Measurements from ENCODE around the gene SUFU. TPM values are rescaled to one million over a fixed set of nuclear protein-coding genes. Genes with fewer than 3 reads are reported as not detected.

SUFU gene
- total RNA-seq, 1 experiment from 2014 or later, result 13.1 TPM

DNA sequence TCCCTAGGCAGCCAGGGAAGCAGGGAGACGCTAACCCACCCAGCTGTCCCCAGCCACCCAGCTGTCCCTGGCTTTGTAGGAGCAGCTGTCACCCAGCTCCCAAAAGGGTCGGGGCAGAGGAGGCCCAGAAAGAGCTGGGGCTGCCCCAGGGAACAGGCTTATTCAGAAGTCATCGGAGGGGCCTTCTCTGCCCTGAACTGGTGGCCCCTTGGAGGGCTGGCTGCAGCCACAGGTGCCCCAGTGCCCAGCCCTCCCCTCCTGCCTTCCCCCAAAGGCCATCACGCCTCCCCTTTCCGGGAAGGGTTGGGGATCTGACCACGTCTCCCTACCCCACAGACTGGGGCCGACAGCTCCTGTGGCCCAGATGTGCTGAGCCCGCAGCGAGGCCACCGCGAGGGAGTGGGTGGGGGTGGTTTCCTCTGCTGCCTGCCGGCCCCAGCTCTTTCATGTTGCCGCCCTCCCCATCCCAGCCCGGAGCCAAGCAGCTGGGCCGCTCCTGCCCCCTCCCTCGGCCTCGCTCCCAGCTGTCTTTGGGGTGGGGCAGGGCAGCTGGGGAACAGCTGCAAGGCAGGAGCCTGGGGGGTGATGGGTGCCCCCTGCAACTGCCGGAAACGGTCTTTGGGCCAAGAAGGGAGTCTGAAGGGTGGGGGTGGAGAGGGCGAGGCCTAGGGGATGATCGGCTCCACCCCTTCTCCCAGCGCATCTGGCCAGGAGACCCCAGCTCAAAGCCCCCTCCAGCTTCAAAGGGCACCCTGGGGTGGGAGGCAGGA, 157.3 kb downstream of the SUFU start:
- no peaks in the 10 kb centered on the region; the same call in 1 of the 2 replicates for H3K27me3 Mint-ChIP-seq (ENCODE audit: low read depth)
- POLR2A ChIA-PET, result interaction anchor here (0.7 to 1.4 kb wide), 2 partner anchors 10 to 11 kb away, joined by 3 to 4 read pairs; no protein-coding TSS in a partner anchor
- H3K36me3 Mint-ChIP-seq, result peaks cover 14% of the 10 kb centered on the region
- CTCF ChIA-PET, result interaction anchor here (0.7 to 3.7 kb wide), 11 partner anchors 9 to 142 kb away, joined by 3 to 21 read pairs (median 6); partner anchors contain the start of gene TRIM8
- no peak overlapping the region for H3K4me3 Mint-ChIP-seq
- peaks cover 10% of the 10 kb centered on the region for H3K4me1 Mint-ChIP-seq
- H3K9me3 Mint-ChIP-seq, result no peaks in the 10 kb centered on the region
- DNase-seq (ENCODE audit: low spot score), result no peak
- no peak overlapping the region for H3K27ac Mint-ChIP-seq
- TF ChIP-seq KAT7 (CRISPR knock-in tag; IDR thresholded peaks at IDR 0.05; ENCODE audit: borderline replicate concordance) (no peak), FOXP1 (CRISPR knock-in tag; IDR thresholded peaks at IDR 0.05; ENCODE audit: borderline replicate concordance) (0 out of 2 replicates have a peak, but pooled peaks have one; percentile 13), MXD4 (CRISPR knock-in tag; IDR thresholded peaks at IDR 0.05; ENCODE audit: borderline replicate concordance) (no peak), ZNF423 (CRISPR knock-in tag; IDR thresholded peaks at IDR 0.05) (peak; percentile 63), JUN (CRISPR knock-in tag; IDR thresholded peaks at IDR 0.05) (no peak), NR3C1 (CRISPR knock-in tag; conservative IDR thresholded peaks at IDR 0.05; ENCODE audit: low read depth) (no peak)
- TF ChIP-seq, protein P1, sequence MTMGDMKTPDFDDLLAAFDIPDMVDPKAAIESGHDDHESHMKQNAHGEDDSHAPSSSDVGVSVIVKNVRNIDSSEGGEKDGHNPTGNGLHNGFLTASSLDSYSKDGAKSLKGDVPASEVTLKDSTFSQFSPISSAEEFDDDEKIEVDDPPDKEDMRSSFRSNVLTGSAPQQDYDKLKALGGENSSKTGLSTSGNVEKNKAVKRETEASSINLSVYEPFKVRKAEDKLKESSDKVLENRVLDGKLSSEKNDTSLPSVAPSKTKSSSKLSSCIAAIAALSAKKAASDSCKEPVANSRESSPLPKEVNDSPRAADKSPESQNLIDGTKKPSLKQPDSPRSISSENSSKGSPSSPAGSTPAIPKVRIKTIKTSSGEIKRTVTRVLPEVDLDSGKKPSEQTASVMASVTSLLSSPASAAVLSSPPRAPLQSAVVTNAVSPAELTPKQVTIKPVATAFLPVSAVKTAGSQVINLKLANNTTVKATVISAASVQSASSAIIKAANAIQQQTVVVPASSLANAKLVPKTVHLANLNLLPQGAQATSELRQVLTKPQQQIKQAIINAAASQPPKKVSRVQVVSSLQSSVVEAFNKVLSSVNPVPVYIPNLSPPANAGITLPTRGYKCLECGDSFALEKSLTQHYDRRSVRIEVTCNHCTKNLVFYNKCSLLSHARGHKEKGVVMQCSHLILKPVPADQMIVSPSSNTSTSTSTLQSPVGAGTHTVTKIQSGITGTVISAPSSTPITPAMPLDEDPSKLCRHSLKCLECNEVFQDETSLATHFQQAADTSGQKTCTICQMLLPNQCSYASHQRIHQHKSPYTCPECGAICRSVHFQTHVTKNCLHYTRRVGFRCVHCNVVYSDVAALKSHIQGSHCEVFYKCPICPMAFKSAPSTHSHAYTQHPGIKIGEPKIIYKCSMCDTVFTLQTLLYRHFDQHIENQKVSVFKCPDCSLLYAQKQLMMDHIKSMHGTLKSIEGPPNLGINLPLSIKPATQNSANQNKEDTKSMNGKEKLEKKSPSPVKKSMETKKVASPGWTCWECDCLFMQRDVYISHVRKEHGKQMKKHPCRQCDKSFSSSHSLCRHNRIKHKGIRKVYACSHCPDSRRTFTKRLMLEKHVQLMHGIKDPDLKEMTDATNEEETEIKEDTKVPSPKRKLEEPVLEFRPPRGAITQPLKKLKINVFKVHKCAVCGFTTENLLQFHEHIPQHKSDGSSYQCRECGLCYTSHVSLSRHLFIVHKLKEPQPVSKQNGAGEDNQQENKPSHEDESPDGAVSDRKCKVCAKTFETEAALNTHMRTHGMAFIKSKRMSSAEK (CRISPR knock-in tag; IDR thresholded peaks at IDR 0.05; ENCODE audit: borderline replicate concordance), result no peak
- peak; percentile 55 for ATAC-seq

DNA sequence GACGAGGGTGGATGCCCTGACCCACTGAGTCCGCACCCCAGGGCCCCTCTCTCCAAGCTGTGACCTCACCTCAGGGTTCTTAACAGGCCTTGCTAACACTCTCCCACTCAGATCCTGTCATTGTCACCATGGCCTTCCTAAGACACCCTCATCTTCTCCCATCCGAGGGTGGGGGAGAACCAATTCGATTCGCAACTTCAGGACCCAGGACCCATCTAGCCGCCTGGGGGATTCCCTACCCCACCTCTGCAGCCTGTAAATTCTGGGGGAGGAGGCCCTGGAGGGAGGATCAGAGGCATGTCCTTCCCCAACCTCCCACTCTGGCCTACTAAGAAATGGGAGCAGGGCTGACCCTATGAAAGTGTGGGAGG, 157.9 kb downstream of the SUFU start:
- DNase-seq (ENCODE audit: low spot score) (no peak), ATAC-seq (no peak)
- no peaks in the 10 kb centered on the region; the same call in 1 of the 2 replicates for H3K27me3 Mint-ChIP-seq (ENCODE audit: low read depth)
- no peaks in the 10 kb centered on the region for H3K9me3 Mint-ChIP-seq
- ChIA-PET POLR2A (interaction anchor here (1.4 kb wide), 1 partner anchor 11 kb away, joined by 4 read pairs; no protein-coding TSS in a partner anchor), CTCF (interaction anchor here (1.1 to 2.4 kb wide), 8 partner anchors 9 to 66 kb away, joined by 4 to 21 read pairs (median 6); no protein-coding TSS in a partner anchor)
- peaks cover 9% of the 10 kb centered on the region for H3K36me3 Mint-ChIP-seq
- H3K27ac Mint-ChIP-seq, result no peak overlapping the region
- H3K4me3 Mint-ChIP-seq, result no peak overlapping the region
- peaks cover 10% of the 10 kb centered on the region for H3K4me1 Mint-ChIP-seq
- TF ChIP-seq TEAD4 (CRISPR knock-in tag; IDR thresholded peaks at IDR 0.05) (no peak), IRF2 (CRISPR knock-in tag; IDR thresholded peaks at IDR 0.05; ENCODE audit: borderline replicate concordance, low read depth) (no peak), USF1 (CRISPR knock-in tag; IDR thresholded peaks at IDR 0.05) (no peak), TCF7 (CRISPR knock-in tag; IDR thresholded peaks at IDR 0.05; ENCODE audit: low read depth) (no peak), JAZF1 (CRISPR knock-in tag; IDR thresholded peaks at IDR 0.05) (no peak), E2F1 (CRISPR knock-in tag; IDR thresholded peaks at IDR 0.05) (no peak), ZNF281 (CRISPR knock-in tag; IDR thresholded peaks at IDR 0.05) (no peak), CBFB (CRISPR knock-in tag; IDR thresholded peaks at IDR 0.05; ENCODE audit: low read depth) (no peak), MYBL2 (CRISPR knock-in tag; IDR thresholded peaks at IDR 0.05) (no peak)
- TF ChIP-seq, protein P2, sequence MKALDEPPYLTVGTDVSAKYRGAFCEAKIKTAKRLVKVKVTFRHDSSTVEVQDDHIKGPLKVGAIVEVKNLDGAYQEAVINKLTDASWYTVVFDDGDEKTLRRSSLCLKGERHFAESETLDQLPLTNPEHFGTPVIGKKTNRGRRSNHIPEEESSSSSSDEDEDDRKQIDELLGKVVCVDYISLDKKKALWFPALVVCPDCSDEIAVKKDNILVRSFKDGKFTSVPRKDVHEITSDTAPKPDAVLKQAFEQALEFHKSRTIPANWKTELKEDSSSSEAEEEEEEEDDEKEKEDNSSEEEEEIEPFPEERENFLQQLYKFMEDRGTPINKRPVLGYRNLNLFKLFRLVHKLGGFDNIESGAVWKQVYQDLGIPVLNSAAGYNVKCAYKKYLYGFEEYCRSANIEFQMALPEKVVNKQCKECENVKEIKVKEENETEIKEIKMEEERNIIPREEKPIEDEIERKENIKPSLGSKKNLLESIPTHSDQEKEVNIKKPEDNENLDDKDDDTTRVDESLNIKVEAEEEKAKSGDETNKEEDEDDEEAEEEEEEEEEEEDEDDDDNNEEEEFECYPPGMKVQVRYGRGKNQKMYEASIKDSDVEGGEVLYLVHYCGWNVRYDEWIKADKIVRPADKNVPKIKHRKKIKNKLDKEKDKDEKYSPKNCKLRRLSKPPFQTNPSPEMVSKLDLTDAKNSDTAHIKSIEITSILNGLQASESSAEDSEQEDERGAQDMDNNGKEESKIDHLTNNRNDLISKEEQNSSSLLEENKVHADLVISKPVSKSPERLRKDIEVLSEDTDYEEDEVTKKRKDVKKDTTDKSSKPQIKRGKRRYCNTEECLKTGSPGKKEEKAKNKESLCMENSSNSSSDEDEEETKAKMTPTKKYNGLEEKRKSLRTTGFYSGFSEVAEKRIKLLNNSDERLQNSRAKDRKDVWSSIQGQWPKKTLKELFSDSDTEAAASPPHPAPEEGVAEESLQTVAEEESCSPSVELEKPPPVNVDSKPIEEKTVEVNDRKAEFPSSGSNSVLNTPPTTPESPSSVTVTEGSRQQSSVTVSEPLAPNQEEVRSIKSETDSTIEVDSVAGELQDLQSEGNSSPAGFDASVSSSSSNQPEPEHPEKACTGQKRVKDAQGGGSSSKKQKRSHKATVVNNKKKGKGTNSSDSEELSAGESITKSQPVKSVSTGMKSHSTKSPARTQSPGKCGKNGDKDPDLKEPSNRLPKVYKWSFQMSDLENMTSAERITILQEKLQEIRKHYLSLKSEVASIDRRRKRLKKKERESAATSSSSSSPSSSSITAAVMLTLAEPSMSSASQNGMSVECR (CRISPR knock-in tag; IDR thresholded peaks at IDR 0.05; ENCODE audit: borderline replicate concordance), result no peak
- TF ChIP-seq, protein P3, sequence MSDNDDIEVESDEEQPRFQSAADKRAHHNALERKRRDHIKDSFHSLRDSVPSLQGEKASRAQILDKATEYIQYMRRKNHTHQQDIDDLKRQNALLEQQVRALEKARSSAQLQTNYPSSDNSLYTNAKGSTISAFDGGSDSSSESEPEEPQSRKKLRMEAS (CRISPR knock-in tag; IDR thresholded peaks at IDR 0.05), result no peak
